Neuron (in vitro differentiated cells): ENCODE results near the gene TEDDM1.

Experiments used
- H2AFZ ChIP-seq: one replicate; pipeline ENCODE4 v1.6.1; 2013; ENCODE audit warnings: low read depth, mild to moderate bottlenecking, inconsistent platforms, low read length, moderate library complexity
- H3K27me3 ChIP-seq: one replicate; pipeline ENCODE4 v1.6.1; 2013; ENCODE audit warnings: low read length; ENCODE audit not compliant: insufficient read depth
- H3K36me3 ChIP-seq: one replicate; pipeline ENCODE4 v1.6.1; 2013; ENCODE audit warnings: low read length; ENCODE audit not compliant: insufficient read depth
- H3K4me1 ChIP-seq: one replicate; pipeline ENCODE4 v1.6.1; 2013; ENCODE audit warnings: low read length; ENCODE audit not compliant: insufficient read depth
- H3K4me3 ChIP-seq: 2 replicates; pipeline ENCODE4 v1.5.1; 2013; ENCODE audit warnings: mild to moderate bottlenecking, low read length, moderate library complexity
- H3K9me3 ChIP-seq: one replicate; pipeline ENCODE4 v1.6.1; 2013; ENCODE audit warnings: low read length

The TEDDM1 gene

GRCh38 chr1:182394055-182394775, 6.3 kb downstream of the TEDDM1 start:
- Histone ChIP-seq H3K27me3 (no peaks in the 10 kb centered on the region), H3K4me3 (no peak overlapping the region), H3K9me3 (no peaks in the 10 kb centered on the region), H2AFZ (no peak overlapping the region), H3K36me3 (peaks cover 3% of the 10 kb centered on the region), H3K4me1 (peaks cover 6% of the 10 kb centered on the region)

- Histone ChIP-seq H2AFZ (peak overlapping the region; percentile 76), H3K4me3 (peak overlapping the region; percentile 47), H3K36me3 (peaks cover 16% of the 10 kb centered on the region), H3K27me3 (no peaks in the 10 kb centered on the region), H3K4me1 (peaks cover 19% of the 10 kb centered on the region), H3K9me3 (no peaks in the 10 kb centered on the region)
These were observed 8.1 kb downstream of the TEDDM1 start for GRCh38 chr1:182392050-182393028.

- H3K36me3 ChIP-seq: peaks cover 25% of the 10 kb centered on the region
- peak within 1 kb of the TSS; percentile 86 for H3K4me3 ChIP-seq
- H3K9me3 ChIP-seq: no peaks in the 10 kb centered on the region
- peak within 1 kb of the TSS; percentile 76 for H2AFZ ChIP-seq
- peaks cover 18% of the 10 kb centered on the region for H3K4me1 ChIP-seq
- H3K27me3 ChIP-seq: no peaks in the 10 kb centered on the region
These were observed 9.0 kb downstream of the TEDDM1 start, which contains the start of gene GLUL for GRCh38 chr1:182391362-182392049. Gene GLUL (minus strand): TSS chr1:182391790. CDS start chr1:182388737, 3,053 bp downstream.

GRCh38 chr1:182391028-182391361, 9.5 kb downstream of the TEDDM1 start:
- Histone ChIP-seq H3K36me3 (peaks cover 30% of the 10 kb centered on the region), H3K4me3 (peak overlapping the region; percentile 86), H3K4me1 (peaks cover 16% of the 10 kb centered on the region), H3K27me3 (no peaks in the 10 kb centered on the region), H2AFZ (no peak overlapping the region), H3K9me3 (no peaks in the 10 kb centered on the region)

- Histone ChIP-seq H3K36me3 (peaks cover 43% of the 10 kb centered on the region), H3K27me3 (no peaks in the 10 kb centered on the region), H3K4me3 (peak overlapping the region; percentile 86), H3K4me1 (peaks cover 16% of the 10 kb centered on the region), H2AFZ (no peak overlapping the region), H3K9me3 (no peaks in the 10 kb centered on the region)
These were observed 10.8 kb downstream of the TEDDM1 start for GRCh38 chr1:182389619-182390047.

GRCh38 chr1:182388392-182389134, 11.9 kb downstream of the TEDDM1 start:
- H3K36me3 ChIP-seq: peaks cover 54% of the 10 kb centered on the region
- peak overlapping the region; percentile 86 for H3K4me3 ChIP-seq

GRCh38 chr1:182387566-182387965, 12.9 kb downstream of the TEDDM1 start:
- H3K4me3 ChIP-seq: no peak overlapping the region
- H3K27me3 ChIP-seq: no peaks in the 10 kb centered on the region
- H2AFZ ChIP-seq: no peak overlapping the region
- H3K4me1 ChIP-seq: peaks cover 14% of the 10 kb centered on the region
- peaks cover 64% of the 10 kb centered on the region for H3K36me3 ChIP-seq
- H3K9me3 ChIP-seq: no peaks in the 10 kb centered on the region

More at GRCh38 chr1:182388392-182389134, 11.9 kb downstream of the TEDDM1 start:
- H3K9me3 ChIP-seq: no peaks in the 10 kb centered on the region
- H2AFZ ChIP-seq: no peak overlapping the region
- H3K27me3 ChIP-seq: no peaks in the 10 kb centered on the region
- peaks cover 14% of the 10 kb centered on the region for H3K4me1 ChIP-seq

- Histone ChIP-seq H2AFZ (no peak overlapping the region), H3K4me1 (peaks cover 14% of the 10 kb centered on the region), H3K27me3 (no peaks in the 10 kb centered on the region), H3K36me3 (peaks cover 70% of the 10 kb centered on the region), H3K9me3 (no peaks in the 10 kb centered on the region), H3K4me3 (no peak overlapping the region)
These were observed 13.5 kb downstream of the TEDDM1 start for GRCh38 chr1:182386980-182387379.

GRCh38 chr1:182385885-182386853, 14.3 kb downstream of the TEDDM1 start:
- Histone ChIP-seq H3K36me3 (peaks cover 76% of the 10 kb centered on the region), H3K27me3 (no peaks in the 10 kb centered on the region), H3K4me3 (no peak overlapping the region), H3K9me3 (no peaks in the 10 kb centered on the region), H2AFZ (no peak overlapping the region), H3K4me1 (peaks cover 14% of the 10 kb centered on the region)

- Histone ChIP-seq H3K9me3 (no peaks in the 10 kb centered on the region), H3K36me3 (peaks cover 73% of the 10 kb centered on the region), H3K27me3 (no peaks in the 10 kb centered on the region), H3K4me3 (no peak overlapping the region), H2AFZ (no peak overlapping the region), H3K4me1 (peaks cover 14% of the 10 kb centered on the region)
These were observed 16.0 kb downstream of the TEDDM1 start for GRCh38 chr1:182384387-182384960.

- no peaks in the 10 kb centered on the region for H3K9me3 ChIP-seq
- H3K4me1 ChIP-seq: peaks cover 10% of the 10 kb centered on the region
- no peak overlapping the region for H3K4me3 ChIP-seq
- H3K36me3 ChIP-seq: peaks cover 73% of the 10 kb centered on the region
- no peak overlapping the region for H2AFZ ChIP-seq
- no peaks in the 10 kb centered on the region for H3K27me3 ChIP-seq
These were observed 16.5 kb downstream of the TEDDM1 start for GRCh38 chr1:182383934-182384333.
